ENCODE results near the gene HHIP.
"Not testable (repeated sequence)": the region's sequence is repeated elsewhere in the genome, so short reads cannot be mapped to it uniquely, and the experiment has no call there.

Gene HHIP

GRCh38 chr4:144748814-144749555 lies 103.0 kb downstream of the HHIP start:
- no peaks in the 10 kb centered on the region for H3K36me3 ChIP-seq (ENCODE audit: control insufficient read depth, insufficient read depth, low read length)
- no peak overlapping the region for H3K4me3 ChIP-seq (ENCODE audit: low read length)
- no peak overlapping the region for H3K9ac ChIP-seq (ENCODE audit: low read length)
- no peaks in the 10 kb centered on the region for H3K4me1 ChIP-seq (ENCODE audit: control insufficient read depth, insufficient read depth, low read length)
- H3K27ac ChIP-seq (ENCODE audit: low read depth, low read length): no peak overlapping the region
- H3K27me3 ChIP-seq (ENCODE audit: control insufficient read depth, insufficient read depth, low read length): no peaks in the 10 kb centered on the region

- no peaks in the 10 kb centered on the region for H3K27me3 ChIP-seq (ENCODE audit: control insufficient read depth, insufficient read depth, low read length)
- H3K9ac ChIP-seq (ENCODE audit: low read length): no peak overlapping the region
- H3K36me3 ChIP-seq (ENCODE audit: control insufficient read depth, insufficient read depth, low read length): no peaks in the 10 kb centered on the region
- no peak overlapping the region for H3K4me3 ChIP-seq (ENCODE audit: low read length)
- H3K27ac ChIP-seq (ENCODE audit: low read depth, low read length): no peak overlapping the region
- H3K4me1 ChIP-seq (ENCODE audit: control insufficient read depth, insufficient read depth, low read length): no peaks in the 10 kb centered on the region
Measured at GRCh38 chr4:144750348-144750747, 104.4 kb downstream of the HHIP start.

GRCh38 chr4:144754562-144755410 lies 108.8 kb downstream of the HHIP start:
- Histone ChIP-seq H3K4me1 (ENCODE audit: control insufficient read depth, insufficient read depth, low read length) (no peaks in the 10 kb centered on the region), H3K36me3 (ENCODE audit: control insufficient read depth, insufficient read depth, low read length) (no peaks in the 10 kb centered on the region), H3K9ac (ENCODE audit: low read length) (no peak overlapping the region), H3K27me3 (ENCODE audit: control insufficient read depth, insufficient read depth, low read length) (no peaks in the 10 kb centered on the region), H3K27ac (ENCODE audit: low read depth, low read length) (no peak overlapping the region), H3K4me3 (ENCODE audit: low read length) (no peak overlapping the region)

- Histone ChIP-seq H3K4me1 (ENCODE audit: control insufficient read depth, insufficient read depth, low read length) (no peaks in the 10 kb centered on the region), H3K9ac (ENCODE audit: low read length) (no peak overlapping the region), H3K36me3 (ENCODE audit: control insufficient read depth, insufficient read depth, low read length) (no peaks in the 10 kb centered on the region), H3K4me3 (ENCODE audit: low read length) (no peak overlapping the region), H3K27ac (ENCODE audit: low read depth, low read length) (no peak overlapping the region), H3K27me3 (ENCODE audit: control insufficient read depth, insufficient read depth, low read length) (no peaks in the 10 kb centered on the region)
Measured at GRCh38 chr4:144757969-144758368, 112.0 kb downstream of the HHIP start.

GRCh38 chr4:144768809-144769208 lies 122.9 kb downstream of the HHIP start:
- not testable (repeated sequence) for H3K36me3 ChIP-seq (ENCODE audit: control insufficient read depth, insufficient read depth, low read length)

GRCh38 chr4:144778364-144778763 lies 132.4 kb downstream of the HHIP start:
- Histone ChIP-seq H3K36me3 (ENCODE audit: control insufficient read depth, insufficient read depth, low read length) (no peaks in the 10 kb centered on the region), H3K27me3 (ENCODE audit: control insufficient read depth, insufficient read depth, low read length) (no peaks in the 10 kb centered on the region)

More at GRCh38 chr4:144768809-144769208, 122.9 kb downstream of the HHIP start:
- H3K27ac ChIP-seq (ENCODE audit: low read depth, low read length); H3K4me1 ChIP-seq (ENCODE audit: control insufficient read depth, insufficient read depth, low read length); H3K27me3 ChIP-seq (ENCODE audit: control insufficient read depth, insufficient read depth, low read length); H3K4me3 ChIP-seq (ENCODE audit: low read length); H3K9ac ChIP-seq (ENCODE audit: low read length): not testable (repeated sequence)

GRCh38 chr4:144782345-144782744 lies 136.4 kb downstream of the HHIP start:
- H3K9ac ChIP-seq (ENCODE audit: low read length): no peak overlapping the region
- H3K4me3 ChIP-seq (ENCODE audit: low read length): no peak overlapping the region
- no peak overlapping the region for H3K27ac ChIP-seq (ENCODE audit: low read depth, low read length)
- no peaks in the 10 kb centered on the region for H3K27me3 ChIP-seq (ENCODE audit: control insufficient read depth, insufficient read depth, low read length)
- H3K36me3 ChIP-seq (ENCODE audit: control insufficient read depth, insufficient read depth, low read length): no peaks in the 10 kb centered on the region
- H3K4me1 ChIP-seq (ENCODE audit: control insufficient read depth, insufficient read depth, low read length): no peaks in the 10 kb centered on the region

More at GRCh38 chr4:144778364-144778763, 132.4 kb downstream of the HHIP start:
- Histone ChIP-seq H3K4me3 (ENCODE audit: low read length) (no peak overlapping the region), H3K4me1 (ENCODE audit: control insufficient read depth, insufficient read depth, low read length) (no peaks in the 10 kb centered on the region), H3K9ac (ENCODE audit: low read length) (no peak overlapping the region), H3K27ac (ENCODE audit: low read depth, low read length) (no peak overlapping the region)

- no peak overlapping the region for H3K9ac ChIP-seq (ENCODE audit: low read length)
- H3K27me3 ChIP-seq (ENCODE audit: control insufficient read depth, insufficient read depth, low read length): no peaks in the 10 kb centered on the region
- H3K4me1 ChIP-seq (ENCODE audit: control insufficient read depth, insufficient read depth, low read length): no peaks in the 10 kb centered on the region
- H3K4me3 ChIP-seq (ENCODE audit: low read length): no peak overlapping the region
- H3K36me3 ChIP-seq (ENCODE audit: control insufficient read depth, insufficient read depth, low read length): no peaks in the 10 kb centered on the region
- no peak overlapping the region for H3K27ac ChIP-seq (ENCODE audit: low read depth, low read length)
Measured at GRCh38 chr4:144785961-144786360, 140.0 kb downstream of the HHIP start.

- Histone ChIP-seq H3K4me1 (ENCODE audit: control insufficient read depth, insufficient read depth, low read length) (no peaks in the 10 kb centered on the region), H3K27ac (ENCODE audit: low read depth, low read length) (no peak overlapping the region), H3K27me3 (ENCODE audit: control insufficient read depth, insufficient read depth, low read length) (no peaks in the 10 kb centered on the region), H3K9ac (ENCODE audit: low read length) (no peak overlapping the region), H3K4me3 (ENCODE audit: low read length) (no peak overlapping the region), H3K36me3 (ENCODE audit: control insufficient read depth, insufficient read depth, low read length) (no peaks in the 10 kb centered on the region)
Measured at GRCh38 chr4:144787365-144788258, 141.7 kb downstream of the HHIP start.

GRCh38 chr4:144788469-144788868 lies 142.5 kb downstream of the HHIP start:
- Histone ChIP-seq H3K4me1 (ENCODE audit: control insufficient read depth, insufficient read depth, low read length) (no peaks in the 10 kb centered on the region), H3K9ac (ENCODE audit: low read length) (no peak overlapping the region), H3K36me3 (ENCODE audit: control insufficient read depth, insufficient read depth, low read length) (no peaks in the 10 kb centered on the region), H3K27me3 (ENCODE audit: control insufficient read depth, insufficient read depth, low read length) (no peaks in the 10 kb centered on the region), H3K4me3 (ENCODE audit: low read length) (no peak overlapping the region), H3K27ac (ENCODE audit: low read depth, low read length) (no peak overlapping the region)

GRCh38 chr4:144791933-144792332 lies 146.0 kb downstream of the HHIP start:
- not testable (repeated sequence) for H3K4me1 ChIP-seq (ENCODE audit: control insufficient read depth, insufficient read depth, low read length); H3K27me3 ChIP-seq (ENCODE audit: control insufficient read depth, insufficient read depth, low read length); H3K9ac ChIP-seq (ENCODE audit: low read length); H3K4me3 ChIP-seq (ENCODE audit: low read length); H3K27ac ChIP-seq (ENCODE audit: low read depth, low read length); H3K36me3 ChIP-seq (ENCODE audit: control insufficient read depth, insufficient read depth, low read length)

Data from rectal smooth muscle tissue (tissue), 1 donor.